Middle frontal gyrus (tissue), 1 donor: ENCODE data around the gene MALRD1.
"Not testable (repeated sequence)": the region's sequence is repeated elsewhere in the genome, so short reads cannot be mapped to it uniquely, and the experiment has no call there.

Source experiments
- DNase-seq: peaks from one replicate; pipeline ENCODE4 v3.0.0-alpha.2; 2015; ENCODE audit warnings: low spot score; ENCODE audit errors: extremely low spot score

MALRD1 gene

DNA sequence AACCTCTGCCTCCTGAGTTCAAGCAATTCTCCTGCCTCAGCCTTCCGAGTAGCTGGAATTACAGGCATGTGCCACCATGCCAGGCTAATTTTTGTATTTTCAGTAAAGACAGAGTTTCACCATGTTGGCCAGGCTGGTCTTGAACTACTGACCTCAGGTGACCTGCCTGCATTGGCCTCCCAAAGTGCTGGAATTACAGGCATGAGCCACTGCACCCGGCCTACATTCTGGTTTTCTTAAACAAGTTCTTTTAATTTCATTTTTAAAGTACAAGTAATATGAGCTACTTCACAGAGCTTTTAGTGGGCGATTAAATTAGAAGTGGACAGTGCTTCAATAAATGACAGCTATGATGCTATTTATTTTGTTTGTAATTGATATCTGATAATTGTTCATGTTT is 721.2 kb downstream of the MALRD1 start:
- not testable (repeated sequence) for DNase-seq

DNA sequence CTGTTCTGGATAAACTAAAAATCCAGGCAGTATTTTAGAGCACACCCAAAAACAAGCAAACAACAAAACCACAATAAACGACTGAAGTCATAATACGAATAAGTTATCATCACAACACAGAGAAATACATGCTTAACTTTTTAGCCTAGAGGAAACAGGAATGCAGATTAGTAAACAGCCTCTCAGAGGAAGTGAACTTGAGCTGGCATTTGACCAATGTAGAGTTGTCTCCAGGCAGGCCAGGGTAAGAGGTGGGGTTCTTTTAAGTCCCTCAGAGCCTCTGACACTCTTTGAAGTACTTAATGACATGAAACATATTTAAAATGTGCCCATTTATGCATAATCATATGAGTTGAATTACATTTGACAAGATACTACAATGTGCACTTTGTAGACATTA is 724.4 kb downstream of the MALRD1 start:
- DNase-seq, result no peak

DNA sequence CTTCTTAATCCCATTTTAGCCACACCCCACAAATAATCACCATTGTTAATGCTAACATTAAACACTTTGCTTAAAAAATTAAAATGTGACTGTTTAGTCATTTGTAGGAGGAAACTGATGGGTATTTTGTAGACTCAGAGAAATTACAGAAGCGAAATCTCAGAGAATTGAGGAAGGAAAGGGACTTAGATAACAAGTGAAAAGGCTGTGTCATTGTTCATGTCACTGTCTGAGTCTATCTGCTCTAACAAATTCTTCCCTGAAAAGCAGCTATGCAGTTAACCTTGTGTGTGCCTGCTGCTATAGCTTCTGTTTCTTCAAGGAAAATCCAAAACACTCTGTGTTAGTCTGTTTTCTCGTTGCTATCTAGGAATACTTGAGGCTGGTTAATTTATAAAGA is 726.7 kb downstream of the MALRD1 start:
- DNase-seq, result no peak

DNA sequence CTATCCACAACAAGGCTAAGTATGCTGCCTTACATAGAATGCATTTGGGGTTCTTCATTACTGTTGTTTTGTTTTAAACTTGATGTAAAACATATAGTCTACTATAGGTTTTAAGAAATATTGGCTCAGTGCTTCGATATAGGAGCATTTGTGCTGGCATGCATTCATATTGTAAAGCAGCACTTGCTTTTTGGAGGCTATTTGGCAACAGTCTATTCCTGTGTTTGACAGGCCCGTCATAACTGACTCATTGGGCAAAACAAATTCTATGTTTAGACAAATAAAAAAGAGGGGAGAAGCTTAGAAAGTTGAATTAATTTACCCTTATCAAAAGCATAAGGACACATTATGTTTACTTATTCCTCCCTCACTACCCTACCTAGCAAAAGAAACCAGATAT is 729.2 kb downstream of the MALRD1 start:
- no peak for DNase-seq

DNA sequence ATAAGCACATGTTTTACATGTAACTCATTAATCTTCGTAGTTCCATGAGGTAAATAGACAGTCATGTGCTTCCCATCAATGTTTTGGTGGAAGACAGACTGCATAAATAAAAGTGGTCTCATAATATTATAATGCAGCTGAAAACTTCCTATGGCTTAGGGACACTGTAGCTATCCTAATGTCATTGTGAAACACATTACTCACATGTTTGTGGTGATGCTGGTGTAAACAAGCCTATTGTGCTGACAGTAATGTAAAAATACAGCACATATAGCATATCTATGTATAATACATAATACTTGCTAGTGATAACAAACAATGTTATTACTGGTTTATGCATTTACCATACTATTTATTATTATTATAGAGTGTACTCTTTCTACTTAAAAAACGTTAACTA is 730.4 kb downstream of the MALRD1 start:
- DNase-seq, result no peak

DNA sequence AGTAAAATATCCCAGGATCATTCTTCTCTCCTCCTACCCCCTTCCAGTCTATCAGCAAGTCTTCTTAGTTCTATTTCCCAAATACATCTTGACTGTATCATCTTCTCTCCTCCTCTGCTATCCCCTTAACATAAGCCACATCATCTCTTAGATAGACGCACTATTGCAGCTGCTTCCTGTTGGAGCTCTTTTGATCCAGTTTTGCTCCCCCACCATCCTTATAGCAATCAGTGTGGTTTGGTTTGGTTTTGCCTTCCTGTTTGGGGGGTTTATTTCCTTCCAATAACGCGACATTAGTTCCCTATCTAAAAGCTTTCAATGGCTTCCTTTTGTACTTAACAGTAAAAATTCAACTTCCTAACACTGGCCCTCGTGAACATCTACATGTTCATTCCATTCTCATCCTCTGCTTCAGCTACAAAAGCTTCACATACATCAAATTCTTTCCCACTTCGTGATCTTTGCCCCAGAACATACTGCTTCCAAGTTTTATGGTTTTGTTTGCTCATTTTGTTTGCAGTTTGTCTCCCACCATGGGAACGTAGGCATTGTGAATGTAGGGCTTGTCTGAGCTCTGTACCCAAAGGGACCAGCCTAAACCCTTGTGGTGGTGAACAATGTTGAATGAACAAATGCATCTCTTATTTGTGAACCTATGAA is 734.0 kb downstream of the MALRD1 start:
- no peak for DNase-seq

DNA sequence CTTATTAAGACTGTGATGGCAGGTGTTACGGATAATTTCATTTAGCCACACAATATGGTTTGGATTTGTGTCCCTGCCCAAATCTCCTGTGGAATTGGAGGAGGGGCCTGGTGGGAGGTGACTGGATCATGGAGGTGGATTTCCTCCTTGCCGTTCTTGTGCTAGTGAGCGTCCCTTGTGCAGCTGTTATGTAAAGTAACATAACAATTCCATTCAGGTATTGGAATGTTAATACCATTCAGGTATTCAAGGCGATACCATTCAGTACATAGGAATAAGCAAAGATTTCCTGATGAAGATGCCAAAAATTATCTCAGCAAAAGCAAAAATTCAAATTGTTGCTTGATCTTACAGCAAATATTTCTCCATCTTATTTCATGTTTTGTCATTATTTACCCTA is 735.1 kb downstream of the MALRD1 start:
- no peak for DNase-seq
